ENCODE measurements around the gene AMDHD2. TPM values are rescaled to one million over a fixed set of nuclear protein-coding genes. Genes with fewer than 3 reads are reported as not detected.

The AMDHD2 gene
- total and polyA plus RNA-seq, 2 of the 13 experiments (the other 11 are each of a cell fraction or from before 2014, with no cell fraction given): 33.5 to 39.1 TPM

- no peak for TF ChIP-seq KLF16 (CRISPR knock-in tag; IDR thresholded peaks at IDR 0.05)
- no peak for TF ChIP-seq NFIC (IDR thresholded peaks at IDR 0.05; ENCODE audit: low read length)
- TF ChIP-seq CREBL2 (CRISPR knock-in tag; IDR thresholded peaks at IDR 0.05; ENCODE audit: borderline replicate concordance): no peak
- TF ChIP-seq KIAA2018 (CRISPR knock-in tag; IDR thresholded peaks at IDR 0.05; ENCODE audit: borderline replicate concordance): no peak
- no peak for TF ChIP-seq HNF1A (IDR thresholded peaks at IDR 0.05; ENCODE audit: low read depth)
- TF ChIP-seq HNF1A (CRISPR knock-in tag; IDR thresholded peaks at IDR 0.05; ENCODE audit: borderline replicate concordance): no peak
- no peak for TF ChIP-seq TIGD3 (CRISPR knock-in tag; IDR thresholded peaks at IDR 0.05; ENCODE audit: borderline replicate concordance)
- TF ChIP-seq ZBTB2 (CRISPR knock-in tag; IDR thresholded peaks at IDR 0.05; ENCODE audit: low read depth): no peak
- TF ChIP-seq PCBP1 (IDR thresholded peaks at IDR 0.05; ENCODE audit: borderline replicate concordance, low read depth, low read length): no peak
- TF ChIP-seq TAF15 (IDR thresholded peaks at IDR 0.05; ENCODE audit: low read depth, low read length, poor library complexity, severe bottlenecking): no peak
- peak; percentile 5; the same call in 1 of the 2 replicates for TF ChIP-seq ZNF580 (CRISPR knock-in tag; IDR thresholded peaks at IDR 0.05; ENCODE audit: borderline replicate concordance, low read depth)
- no peak for TF ChIP-seq ZMYM3 (CRISPR knock-in tag; IDR thresholded peaks at IDR 0.05)
- TF ChIP-seq EED (CRISPR knock-in tag; IDR thresholded peaks at IDR 0.05): no peak
These were observed 3.6 kb downstream of the AMDHD2 start (continued) for GRCh38 chr16:2523801-2524231.
